ENCODE results near the gene MAML2. TPM values are rescaled to one million over a fixed set of nuclear protein-coding genes. Genes with fewer than 3 reads are reported as not detected.

Gene MAML2
- total RNA-seq, 1 experiment from 2014 or later = 22.7 TPM

DNA sequence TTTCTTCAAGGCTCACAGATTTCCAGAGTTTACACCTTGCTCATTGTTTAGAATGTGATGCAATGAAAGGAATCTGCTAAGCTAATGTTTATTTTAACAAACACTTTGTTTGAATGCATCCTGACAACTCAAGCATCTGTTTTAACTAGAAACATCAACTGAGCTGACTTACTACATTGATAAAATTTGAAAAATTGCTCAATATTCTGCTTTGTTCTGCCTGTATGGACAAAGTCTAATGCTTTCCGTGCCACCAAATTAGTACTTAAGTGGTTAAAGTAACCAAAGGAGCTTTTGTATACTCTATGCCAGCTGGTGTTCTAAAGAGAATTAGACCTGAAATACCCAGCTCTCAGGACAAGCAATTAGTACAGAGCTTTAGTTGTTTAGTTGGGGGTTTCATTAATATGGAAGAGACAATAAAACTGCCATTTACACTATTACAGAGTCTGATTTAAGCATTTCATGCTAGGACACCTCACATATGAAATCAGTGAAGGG, 105.2 kb downstream of the MAML2 start:
- intact Hi-C loops (cut with micrococcal nuclease; ENCODE audit: unreplicated experiment) = no loop called here
- CTCF ChIA-PET = no interaction called here
- no TSS peak for BruUV-seq (replicated peaks)

GRCh38 chr11:96235751-96236150, 107.2 kb downstream of the MAML2 start:
- CTCF ChIA-PET = no interaction called here

More for the DNA sequence above, 105.2 kb downstream of the MAML2 start:
- Mint-ChIP-seq H3K4me3 (ENCODE audit: low read depth, unreplicated experiment) (no peak overlapping the region), H3K36me3 (ENCODE audit: insufficient read depth, unreplicated experiment) (peaks cover under 1% of the 10 kb centered on the region), H3K27me3 (ENCODE audit: unreplicated experiment) (no peaks in the 10 kb centered on the region), H3K9me3 (ENCODE audit: low read depth, unreplicated experiment) (peaks cover 2% of the 10 kb centered on the region), H3K27ac (ENCODE audit: unreplicated experiment) (no peak overlapping the region), H3K4me1 (ENCODE audit: low read depth, unreplicated experiment) (peaks cover 7% of the 10 kb centered on the region)
- TF ChIP-seq CTCF (IDR thresholded peaks at IDR 0.05; ENCODE audit: unreplicated experiment) = no peak
- DNase-seq = no peak

DNA sequence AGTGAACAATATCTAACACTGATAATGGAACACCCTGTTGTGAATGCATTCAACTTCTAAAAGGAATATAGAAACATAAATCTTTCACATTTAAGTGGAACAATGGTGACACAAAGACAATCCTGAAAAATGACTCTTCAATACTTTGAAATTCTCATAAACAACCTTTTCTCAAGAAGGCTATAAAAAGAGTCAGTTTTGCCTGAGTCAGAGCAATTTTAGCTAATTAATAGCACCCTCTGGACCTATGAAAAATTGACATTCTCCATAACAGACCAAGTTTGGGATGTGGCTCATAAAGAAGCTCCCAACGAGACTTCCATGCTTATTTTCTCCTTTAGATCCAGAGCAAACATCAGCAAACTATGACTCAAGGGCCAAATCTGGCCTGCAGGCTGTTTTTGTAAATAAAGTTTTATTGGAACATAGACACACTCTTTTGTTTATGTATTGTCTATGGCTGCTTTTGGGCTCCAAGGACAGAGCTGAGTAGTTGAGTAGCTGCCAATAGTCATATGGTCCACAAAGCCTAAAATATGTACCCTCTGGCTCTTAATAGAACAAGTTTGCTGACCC, 108.0 kb downstream of the MAML2 start:
- H3K27me3 Mint-ChIP-seq (ENCODE audit: unreplicated experiment) = no peaks in the 10 kb centered on the region
- BruUV-seq (replicated peaks) = no TSS peak
- peaks cover 2% of the 10 kb centered on the region for H3K9me3 Mint-ChIP-seq (ENCODE audit: low read depth, unreplicated experiment)
- peaks cover 12% of the 10 kb centered on the region for H3K4me1 Mint-ChIP-seq (ENCODE audit: low read depth, unreplicated experiment)
- no peaks in the 10 kb centered on the region for H3K36me3 Mint-ChIP-seq (ENCODE audit: insufficient read depth, unreplicated experiment)
- H3K4me3 Mint-ChIP-seq (ENCODE audit: low read depth, unreplicated experiment) = no peak overlapping the region
- H3K27ac Mint-ChIP-seq (ENCODE audit: unreplicated experiment) = no peak overlapping the region
- DNase-seq = no peak
- intact Hi-C loops (cut with micrococcal nuclease; ENCODE audit: unreplicated experiment) = no loop called here
- no peak for TF ChIP-seq CTCF (IDR thresholded peaks at IDR 0.05; ENCODE audit: unreplicated experiment)
- CTCF ChIA-PET = no interaction called here

More at GRCh38 chr11:96235751-96236150, 107.2 kb downstream of the MAML2 start:
- no peak for DNase-seq
- TF ChIP-seq CTCF (IDR thresholded peaks at IDR 0.05; ENCODE audit: unreplicated experiment) = no peak
- H3K27me3 Mint-ChIP-seq (ENCODE audit: unreplicated experiment) = no peaks in the 10 kb centered on the region
- H3K36me3 Mint-ChIP-seq (ENCODE audit: insufficient read depth, unreplicated experiment) = no peaks in the 10 kb centered on the region
- intact Hi-C loops (cut with micrococcal nuclease; ENCODE audit: unreplicated experiment) = no loop called here
- BruUV-seq (replicated peaks) = no TSS peak
- no peak overlapping the region for H3K27ac Mint-ChIP-seq (ENCODE audit: unreplicated experiment)
- peaks cover 10% of the 10 kb centered on the region for H3K4me1 Mint-ChIP-seq (ENCODE audit: low read depth, unreplicated experiment)
- H3K9me3 Mint-ChIP-seq (ENCODE audit: low read depth, unreplicated experiment) = peaks cover 2% of the 10 kb centered on the region
- H3K4me3 Mint-ChIP-seq (ENCODE audit: low read depth, unreplicated experiment) = no peak overlapping the region

DNA sequence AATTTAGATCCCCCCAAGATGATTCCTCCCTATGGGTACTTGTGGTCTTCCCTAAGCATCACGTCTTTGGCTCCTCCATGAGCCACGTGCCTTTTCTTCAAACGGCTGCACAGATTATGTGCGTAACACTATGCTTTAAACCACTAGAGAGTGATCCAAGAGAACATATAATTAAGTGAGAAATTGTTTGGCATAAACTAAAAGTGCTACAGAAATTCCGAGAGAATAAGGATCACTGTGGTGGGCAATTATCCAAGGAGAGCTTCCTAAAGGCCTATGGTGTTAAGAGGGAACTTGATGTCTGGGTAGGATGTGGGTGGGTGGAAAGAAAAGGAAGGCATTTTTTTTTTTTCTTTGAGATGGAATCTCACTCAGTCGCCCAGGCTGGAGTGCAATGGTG, 110.9 kb downstream of the MAML2 start:
- no TSS peak for BruUV-seq (replicated peaks)
- no peak overlapping the region for H3K27ac Mint-ChIP-seq (ENCODE audit: unreplicated experiment)
- H3K27me3 Mint-ChIP-seq (ENCODE audit: unreplicated experiment) = no peaks in the 10 kb centered on the region
- peaks cover 2% of the 10 kb centered on the region for H3K9me3 Mint-ChIP-seq (ENCODE audit: low read depth, unreplicated experiment)
- DNase-seq = no peak
- H3K4me3 Mint-ChIP-seq (ENCODE audit: low read depth, unreplicated experiment) = no peak overlapping the region
- H3K4me1 Mint-ChIP-seq (ENCODE audit: low read depth, unreplicated experiment) = peaks cover 36% of the 10 kb centered on the region
- CTCF ChIA-PET = no interaction called here
- no peaks in the 10 kb centered on the region for H3K36me3 Mint-ChIP-seq (ENCODE audit: insufficient read depth, unreplicated experiment)
- intact Hi-C loops (cut with micrococcal nuclease; ENCODE audit: unreplicated experiment) = no loop called here
- no peak for TF ChIP-seq CTCF (IDR thresholded peaks at IDR 0.05; ENCODE audit: unreplicated experiment)

Measured in Calu3 (cell line).